ENCODE results near the gene CNTNAP2.

The CNTNAP2 gene

DNA sequence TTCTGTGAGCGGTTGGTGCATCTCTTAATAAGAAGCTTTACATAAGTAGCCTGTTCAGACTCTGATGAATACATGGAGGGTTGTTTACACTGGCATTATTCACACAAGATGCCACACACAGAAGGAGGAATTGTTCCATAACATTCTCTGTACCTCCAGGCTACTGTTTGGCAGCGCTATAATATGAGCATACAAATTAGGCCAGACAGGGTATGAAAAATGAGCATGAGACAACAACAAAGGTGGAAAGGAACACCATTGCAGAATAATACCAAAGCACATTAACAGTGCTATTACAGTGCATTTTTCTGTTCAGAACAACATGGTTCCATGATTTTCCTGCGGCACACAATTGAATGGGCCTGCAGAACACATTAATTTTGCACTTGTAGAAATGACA lies 2056.8 kb downstream of the CNTNAP2 start:
- H3K4me3 ChIP-seq (ENCODE audit: low read depth, low read length), result no peak overlapping the region
- TF ChIP-seq, protein P1, sequence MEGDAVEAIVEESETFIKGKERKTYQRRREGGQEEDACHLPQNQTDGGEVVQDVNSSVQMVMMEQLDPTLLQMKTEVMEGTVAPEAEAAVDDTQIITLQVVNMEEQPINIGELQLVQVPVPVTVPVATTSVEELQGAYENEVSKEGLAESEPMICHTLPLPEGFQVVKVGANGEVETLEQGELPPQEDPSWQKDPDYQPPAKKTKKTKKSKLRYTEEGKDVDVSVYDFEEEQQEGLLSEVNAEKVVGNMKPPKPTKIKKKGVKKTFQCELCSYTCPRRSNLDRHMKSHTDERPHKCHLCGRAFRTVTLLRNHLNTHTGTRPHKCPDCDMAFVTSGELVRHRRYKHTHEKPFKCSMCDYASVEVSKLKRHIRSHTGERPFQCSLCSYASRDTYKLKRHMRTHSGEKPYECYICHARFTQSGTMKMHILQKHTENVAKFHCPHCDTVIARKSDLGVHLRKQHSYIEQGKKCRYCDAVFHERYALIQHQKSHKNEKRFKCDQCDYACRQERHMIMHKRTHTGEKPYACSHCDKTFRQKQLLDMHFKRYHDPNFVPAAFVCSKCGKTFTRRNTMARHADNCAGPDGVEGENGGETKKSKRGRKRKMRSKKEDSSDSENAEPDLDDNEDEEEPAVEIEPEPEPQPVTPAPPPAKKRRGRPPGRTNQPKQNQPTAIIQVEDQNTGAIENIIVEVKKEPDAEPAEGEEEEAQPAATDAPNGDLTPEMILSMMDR (IDR thresholded peaks at IDR 0.05; ENCODE audit: control insufficient read depth, extremely low read depth, insufficient read depth), result no peak
- no peak for DNase-seq (ENCODE audit: low read depth)

DNA sequence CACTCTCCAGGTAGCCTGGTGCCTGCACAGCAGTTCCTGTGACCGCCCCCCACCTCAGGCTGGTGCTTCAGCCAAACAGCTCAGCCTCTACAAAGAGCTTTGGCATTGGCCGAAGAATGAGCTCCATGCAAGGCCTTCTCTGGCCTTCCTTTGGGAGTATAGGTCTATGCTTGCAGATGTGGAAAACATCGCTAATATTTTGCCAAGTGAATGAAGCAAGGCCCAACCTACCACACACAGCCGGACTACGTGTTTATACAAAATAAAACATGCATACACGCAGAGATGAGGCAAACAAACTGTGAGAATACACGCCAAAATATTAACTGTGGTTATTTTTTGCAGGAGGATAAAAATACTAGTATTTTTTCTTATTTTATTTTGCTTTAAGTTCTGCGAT lies 2057.8 kb downstream of the CNTNAP2 start:
- TF ChIP-seq, protein P1 (IDR thresholded peaks at IDR 0.05; ENCODE audit: control insufficient read depth, extremely low read depth, insufficient read depth), result no peak
- no peak for DNase-seq (ENCODE audit: low read depth)
- H3K4me3 ChIP-seq (ENCODE audit: low read depth, low read length), result no peak overlapping the region

DNA sequence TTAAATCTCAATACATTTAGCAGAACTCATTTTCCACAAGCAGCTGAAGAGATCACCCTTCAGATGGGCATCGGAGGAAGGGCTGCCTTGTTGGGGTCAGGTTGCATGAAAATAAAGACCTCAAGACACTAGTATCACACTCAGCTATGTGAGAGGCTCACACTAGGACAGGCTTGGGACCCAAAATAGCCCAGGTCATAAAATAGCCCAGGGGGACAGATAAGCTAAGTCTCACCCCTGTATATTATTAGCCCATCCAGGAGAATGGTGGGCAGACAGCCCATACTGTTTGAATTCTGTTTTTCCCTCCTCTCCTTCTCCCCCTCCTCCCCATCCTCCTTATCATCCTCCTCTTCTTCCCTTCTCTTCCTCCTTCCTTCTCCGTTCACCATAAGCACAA lies 2058.9 kb downstream of the CNTNAP2 start:
- no peak overlapping the region for H3K4me3 ChIP-seq (ENCODE audit: low read depth, low read length)
- no peak for DNase-seq (ENCODE audit: low read depth)
- TF ChIP-seq, protein P1 (IDR thresholded peaks at IDR 0.05; ENCODE audit: control insufficient read depth, extremely low read depth, insufficient read depth), result no peak

DNA sequence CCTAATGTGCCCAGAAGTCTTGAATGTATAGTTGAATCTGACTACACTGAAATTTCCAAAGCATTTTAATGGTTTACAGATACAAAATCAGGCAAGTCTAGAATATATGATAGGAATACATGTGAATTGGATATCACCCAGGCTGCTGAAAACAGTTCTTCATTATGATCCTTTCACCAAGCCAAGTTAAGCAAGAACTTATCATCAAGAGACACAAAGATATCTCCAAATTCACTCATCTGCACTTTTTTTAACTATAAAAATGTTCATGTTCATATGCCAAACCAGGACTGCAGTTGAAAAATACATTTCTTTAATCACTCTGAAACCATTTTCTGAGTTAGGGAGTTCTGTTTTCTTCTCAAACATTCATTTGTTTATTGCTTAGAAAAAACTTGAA lies 2061.4 kb downstream of the CNTNAP2 start:
- TF ChIP-seq, protein P1 (IDR thresholded peaks at IDR 0.05; ENCODE audit: control insufficient read depth, extremely low read depth, insufficient read depth), result no peak
- no peak overlapping the region for H3K4me3 ChIP-seq (ENCODE audit: low read depth, low read length)
- no peak for DNase-seq (ENCODE audit: low read depth)

DNA sequence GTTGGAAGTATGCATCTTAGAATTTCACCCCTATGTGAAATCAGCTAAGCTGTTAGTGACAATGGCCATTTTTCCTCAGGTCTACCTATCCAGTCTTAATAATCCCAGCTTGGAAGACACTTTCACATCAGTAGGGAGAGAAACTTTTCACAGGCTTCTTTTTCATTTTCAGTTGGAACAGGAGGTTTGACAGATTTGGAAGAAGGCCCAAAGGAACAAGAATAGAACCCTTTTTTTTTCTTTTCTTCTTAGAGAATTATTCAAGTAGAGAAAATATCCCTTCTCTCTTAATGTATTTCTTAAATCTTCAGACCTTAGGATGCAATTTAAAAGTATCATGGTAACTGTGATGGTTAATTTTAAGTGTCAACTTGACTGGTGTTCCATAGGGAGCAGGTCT lies 2063.5 kb downstream of the CNTNAP2 start:
- no peak overlapping the region for H3K4me3 ChIP-seq (ENCODE audit: low read depth, low read length)
- DNase-seq (ENCODE audit: low read depth), result no peak
- TF ChIP-seq, protein P1 (IDR thresholded peaks at IDR 0.05; ENCODE audit: control insufficient read depth, extremely low read depth, insufficient read depth), result no peak

DNA sequence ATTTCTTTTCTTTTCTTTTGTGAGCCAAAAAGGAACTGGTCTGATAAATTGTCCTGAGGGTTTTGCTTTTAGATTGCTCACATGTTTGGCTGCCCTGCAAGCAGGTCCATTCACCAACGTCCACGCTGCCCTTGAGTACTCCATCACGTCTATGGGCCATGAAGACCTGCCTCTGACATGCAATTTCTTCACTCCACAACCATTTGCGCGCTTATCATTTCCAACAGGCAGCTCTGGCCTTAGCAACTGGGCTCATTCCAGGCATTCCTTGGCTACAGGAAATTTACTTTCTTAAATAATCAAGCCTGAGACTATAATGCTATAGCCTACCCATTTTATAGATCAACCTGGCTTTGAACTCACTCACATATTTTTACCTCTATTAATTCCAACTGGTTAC lies 2065.7 kb downstream of the CNTNAP2 start:
- TF ChIP-seq, protein P1 (IDR thresholded peaks at IDR 0.05; ENCODE audit: control insufficient read depth, extremely low read depth, insufficient read depth), result no peak
- DNase-seq (ENCODE audit: low read depth), result no peak

DNA sequence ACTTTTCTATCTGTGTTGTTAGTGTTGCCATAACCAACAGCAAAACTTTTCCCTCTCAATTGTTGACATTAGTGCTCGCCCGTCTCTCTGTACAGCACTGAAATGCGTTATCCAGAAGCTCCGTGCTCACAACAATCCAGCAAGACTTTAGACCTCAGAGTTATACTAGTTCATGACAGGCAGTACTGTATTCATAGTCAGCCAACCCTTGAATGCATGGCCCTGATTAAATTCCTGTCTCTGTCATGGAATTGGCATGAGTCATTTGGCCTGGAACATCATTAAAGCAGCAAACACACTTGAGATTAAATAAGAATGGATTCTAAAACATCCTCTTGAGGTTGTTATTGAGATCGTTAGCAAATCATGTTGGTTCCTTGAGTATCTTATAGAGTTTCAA lies 2068.4 kb downstream of the CNTNAP2 start:
- H3K4me3 ChIP-seq (ENCODE audit: low read depth, low read length), result no peak overlapping the region
- DNase-seq (ENCODE audit: low read depth), result no peak
- TF ChIP-seq, protein P1 (IDR thresholded peaks at IDR 0.05; ENCODE audit: control insufficient read depth, extremely low read depth, insufficient read depth), result no peak

More for the DNA sequence above, 2065.7 kb downstream of the CNTNAP2 start:
- no peak overlapping the region for H3K4me3 ChIP-seq (ENCODE audit: low read depth, low read length)
